GM18498 (cell line): ENCODE results near the gene NEDD4.
"Not testable (repeated sequence)": the region's sequence is repeated elsewhere in the genome, so short reads cannot be mapped to it uniquely, and the experiment has no call there.

ENCODE experiments used
- ATAC-seq: cut with Tn5 transposase; IDR thresholded peaks from one replicate; pipeline ENCODE4 v1.9.1; 2021; ENCODE audit warnings: mild to moderate bottlenecking, moderate library complexity; ENCODE audit not compliant: unreplicated experiment

Gene NEDD4

DNA sequence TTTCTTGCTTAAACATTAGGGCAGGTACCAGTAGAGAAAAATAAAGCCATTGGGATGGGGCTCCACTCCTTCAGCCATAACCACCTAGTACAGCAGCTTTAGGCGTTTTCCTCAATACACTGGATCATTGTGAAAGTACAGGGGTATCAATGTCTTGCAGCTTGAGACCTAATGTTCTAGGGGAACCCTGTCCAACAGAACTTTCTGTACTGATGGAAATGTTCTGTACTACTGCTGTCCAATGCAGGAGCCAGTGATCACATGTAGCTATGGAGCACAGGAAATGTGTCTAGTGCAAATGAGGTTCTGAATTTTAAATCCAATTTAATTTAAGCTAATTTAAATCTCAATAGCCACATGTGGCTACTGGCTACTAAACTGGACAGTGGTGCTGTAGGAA, 93.9 kb downstream of the NEDD4 start:
- ATAC-seq, result no peak

DNA sequence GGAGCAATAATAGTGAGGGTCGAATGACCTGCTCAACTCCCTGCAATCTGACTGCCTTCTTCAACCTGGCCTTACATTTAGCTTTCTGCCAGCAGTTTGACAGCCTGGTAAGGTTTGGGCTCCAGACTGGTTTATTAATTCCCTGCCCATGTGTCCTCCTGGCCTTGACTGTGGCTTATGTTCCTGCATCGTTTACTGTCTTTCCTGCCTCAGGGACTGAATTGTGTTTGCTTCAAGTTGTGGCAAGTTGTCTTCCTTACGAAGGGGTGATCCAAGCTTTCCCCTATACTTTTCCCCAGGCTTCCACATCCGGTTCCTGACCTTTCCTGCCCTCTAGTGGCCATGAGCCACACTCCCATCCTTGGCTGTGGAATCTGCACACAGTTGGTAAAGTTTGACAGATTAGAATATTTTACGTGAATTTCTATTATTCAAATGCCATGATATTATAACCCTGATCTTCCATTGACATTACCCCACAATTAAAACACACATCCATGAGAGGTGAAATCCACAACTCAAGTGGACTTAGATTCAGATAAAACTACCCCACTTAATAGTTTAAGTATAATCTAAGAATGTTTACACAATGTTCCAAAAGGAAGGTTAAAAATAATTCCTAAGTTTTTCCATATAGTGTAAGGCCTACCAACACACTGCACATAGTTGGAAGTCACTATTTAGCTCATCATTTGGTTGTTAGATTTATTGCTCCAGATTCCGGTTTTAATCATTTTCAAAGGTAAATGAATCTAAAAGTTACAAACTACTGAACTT, 95.7 kb downstream of the NEDD4 start:
- ATAC-seq, result no peak

DNA sequence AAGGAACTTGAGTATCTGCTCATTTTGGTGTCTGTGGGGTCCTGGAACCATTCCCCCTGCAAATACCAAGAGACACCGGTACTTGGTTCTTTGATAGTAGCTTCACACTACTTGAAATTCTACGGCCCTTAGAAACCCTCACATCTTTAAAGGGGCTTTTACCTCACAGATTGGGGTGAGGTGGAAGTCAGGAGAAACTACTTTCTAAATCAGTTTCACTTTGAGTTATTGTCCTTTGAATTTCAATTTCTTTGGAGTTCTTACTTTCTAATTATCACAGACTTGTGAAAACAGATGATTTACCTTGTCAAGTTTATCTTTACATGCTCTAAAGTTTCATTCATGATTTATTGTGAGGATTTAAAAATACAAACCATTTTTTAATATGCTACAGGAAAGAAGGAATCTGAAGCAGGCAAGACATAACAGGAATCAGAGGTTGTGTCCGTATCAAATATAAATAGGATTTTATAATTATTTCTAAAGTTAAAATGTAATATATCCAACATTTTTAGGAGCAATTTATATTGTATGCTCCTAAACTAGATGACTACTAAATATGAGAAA, 98.9 kb downstream of the NEDD4 start:
- ATAC-seq, result no peak

DNA sequence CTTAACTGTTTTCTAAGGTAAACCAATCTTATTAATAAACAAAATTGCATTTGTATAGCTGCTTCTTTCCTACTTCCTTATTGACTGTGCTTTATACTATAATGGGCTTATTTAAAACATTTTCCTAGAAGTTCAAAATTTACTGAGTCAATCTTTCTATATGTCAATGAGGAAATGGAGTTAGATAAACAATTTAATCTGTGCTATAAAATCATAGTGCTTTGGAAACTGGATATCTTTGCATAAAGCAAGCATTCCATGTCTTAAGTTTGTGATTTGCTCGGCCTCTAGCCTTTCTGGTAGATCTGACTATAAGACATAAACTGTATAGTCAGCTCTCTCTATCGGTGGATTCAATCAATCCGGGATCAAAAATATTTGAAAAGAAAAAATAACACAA, 99.6 kb downstream of the NEDD4 start:
- no peak for ATAC-seq

DNA sequence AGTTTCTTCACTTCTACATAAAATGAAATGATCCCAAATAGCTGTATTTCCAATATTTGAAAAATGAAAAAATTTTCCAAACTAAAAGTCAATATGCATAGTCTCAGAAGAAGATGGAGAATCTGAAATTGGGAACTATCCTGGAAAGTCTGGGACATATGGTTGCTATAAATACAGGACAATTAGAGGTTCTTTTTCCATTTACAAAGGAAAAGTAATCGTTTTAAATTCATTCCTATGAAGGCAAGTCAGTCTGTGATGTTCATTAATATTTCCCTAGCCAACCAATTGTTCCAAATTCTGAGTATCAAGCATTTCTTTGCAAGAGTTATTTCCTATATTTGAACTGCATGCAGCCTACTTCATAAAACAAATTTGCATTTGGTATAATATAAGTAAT, 102.2 kb downstream of the NEDD4 start:
- no peak for ATAC-seq

DNA sequence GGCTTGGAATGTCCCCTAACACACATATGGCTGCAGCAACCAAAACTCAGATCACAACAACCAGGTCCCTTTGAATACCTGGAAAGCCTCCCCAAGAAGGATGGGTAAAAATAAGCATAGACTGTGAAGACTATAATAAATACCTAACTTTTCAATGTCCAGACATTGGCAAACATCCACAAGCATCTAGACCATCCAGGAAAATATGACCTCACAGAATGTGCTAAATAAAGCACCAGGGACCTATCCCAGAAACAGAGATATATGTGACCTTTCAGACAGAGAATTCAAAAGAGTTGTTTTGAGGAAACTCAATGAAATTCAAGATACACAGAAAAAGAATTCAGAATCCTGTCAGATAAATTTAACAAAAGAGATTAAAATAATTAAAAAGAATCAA, 109.2 kb downstream of the NEDD4 start:
- no peak for ATAC-seq

DNA sequence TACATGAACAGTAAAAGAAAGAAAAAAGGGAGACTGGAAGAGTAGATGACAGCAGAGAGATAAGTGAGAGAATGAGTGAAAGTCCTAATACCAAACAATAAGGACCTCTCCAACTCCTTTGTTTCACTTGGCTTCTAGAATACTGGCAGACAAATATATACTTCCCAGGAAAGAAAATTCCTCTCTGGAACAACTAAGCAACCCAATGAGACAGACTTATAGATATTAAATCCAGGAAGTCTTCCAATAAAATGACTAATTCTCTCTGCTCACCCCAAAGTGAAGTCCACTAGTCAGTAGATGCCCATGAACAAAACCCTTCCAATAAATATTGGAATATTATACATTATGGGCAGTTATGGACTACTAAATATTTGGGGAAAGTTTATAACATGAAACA, 114.2 kb downstream of the NEDD4 start:
- no peak for ATAC-seq

DNA sequence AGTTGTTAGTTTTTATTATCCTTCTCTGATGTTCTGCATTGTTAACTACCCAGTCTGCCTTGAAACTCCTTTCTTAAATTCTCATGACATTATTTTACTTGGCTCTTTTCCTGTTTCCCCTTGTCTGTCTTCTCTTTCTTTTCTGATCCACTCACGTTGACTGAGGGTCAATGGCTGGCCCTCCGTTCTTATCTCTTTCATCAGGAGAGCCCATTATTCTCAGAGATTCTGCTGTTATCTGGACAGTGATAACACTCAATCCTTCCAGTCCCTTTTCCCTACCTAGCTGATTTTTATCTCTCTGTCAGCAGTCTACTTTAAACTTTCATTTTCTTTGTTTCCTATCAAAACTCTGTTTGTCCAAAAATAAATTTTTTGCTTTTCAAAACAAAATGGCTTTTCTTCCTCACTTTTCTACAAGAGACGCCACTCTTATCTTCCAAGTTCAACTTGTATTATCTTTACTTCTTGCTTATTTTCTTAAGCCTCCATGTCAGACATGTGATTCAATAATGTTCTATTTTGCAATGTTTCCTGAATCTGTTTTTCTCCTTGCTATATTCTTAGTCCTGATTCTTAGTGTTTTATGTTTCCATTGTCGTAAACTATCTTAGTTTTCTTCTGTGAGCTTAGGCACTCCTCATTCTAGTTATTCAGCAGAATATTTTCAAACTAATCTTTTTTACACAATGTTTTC, 120.2 kb downstream of the NEDD4 start:
- no peak for ATAC-seq

DNA sequence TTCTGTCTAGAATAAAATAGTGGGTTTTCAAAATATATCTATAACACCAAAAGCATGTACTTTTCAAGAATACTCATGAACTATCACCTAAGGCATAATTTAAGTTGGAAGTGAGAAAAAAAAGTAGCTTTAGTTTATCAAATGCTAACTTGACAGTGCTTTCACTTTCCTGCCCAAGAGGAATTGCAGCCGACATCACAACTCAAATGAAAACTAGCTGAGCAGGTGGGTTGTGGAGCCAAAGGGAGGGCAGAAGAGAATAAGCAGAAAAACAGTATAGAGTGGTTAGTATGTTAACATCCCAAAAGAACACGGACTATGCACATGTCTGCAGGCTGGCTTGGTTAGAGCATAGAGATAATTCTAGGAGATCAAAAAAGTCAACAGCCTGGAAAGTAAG, 120.9 kb downstream of the NEDD4 start:
- no peak for ATAC-seq

DNA sequence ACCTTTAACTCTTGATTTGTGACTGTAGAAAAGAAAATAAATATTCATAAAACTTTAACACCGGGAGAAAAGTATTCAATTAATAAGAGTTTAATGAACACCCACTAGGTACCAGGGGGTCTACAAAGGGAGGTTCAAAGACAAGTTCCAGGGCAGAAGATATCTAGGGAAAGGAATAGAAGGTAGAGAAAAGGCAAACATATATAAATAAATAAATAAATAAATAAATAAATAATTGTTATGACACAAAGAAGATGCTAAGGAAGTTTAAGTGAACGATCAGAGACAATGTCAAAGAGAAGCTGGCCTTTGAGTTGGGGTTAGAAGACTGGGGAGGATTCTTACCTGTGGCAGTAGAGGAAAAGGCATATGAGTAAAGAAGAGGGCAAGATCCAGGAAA, 123.8 kb downstream of the NEDD4 start:
- no peak for ATAC-seq

DNA sequence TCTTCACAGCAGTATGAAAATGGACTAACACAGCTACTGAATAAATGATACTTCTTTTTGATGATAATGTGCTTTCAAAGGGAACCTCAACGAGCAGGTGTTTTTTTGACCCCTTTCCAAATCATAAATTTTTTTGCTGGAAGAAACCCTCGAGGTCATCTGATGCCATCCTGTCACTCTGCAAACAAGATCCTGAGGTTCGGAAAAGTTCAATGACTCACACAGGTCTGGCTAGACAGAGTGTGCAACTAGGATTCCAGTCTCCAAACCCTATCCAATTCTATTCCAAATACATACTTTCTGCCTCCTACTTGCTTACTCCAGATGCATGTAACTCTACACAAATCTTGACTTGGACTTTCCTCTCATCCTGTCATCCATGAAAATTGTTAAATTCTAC, 124.7 kb downstream of the NEDD4 start:
- no peak for ATAC-seq

DNA sequence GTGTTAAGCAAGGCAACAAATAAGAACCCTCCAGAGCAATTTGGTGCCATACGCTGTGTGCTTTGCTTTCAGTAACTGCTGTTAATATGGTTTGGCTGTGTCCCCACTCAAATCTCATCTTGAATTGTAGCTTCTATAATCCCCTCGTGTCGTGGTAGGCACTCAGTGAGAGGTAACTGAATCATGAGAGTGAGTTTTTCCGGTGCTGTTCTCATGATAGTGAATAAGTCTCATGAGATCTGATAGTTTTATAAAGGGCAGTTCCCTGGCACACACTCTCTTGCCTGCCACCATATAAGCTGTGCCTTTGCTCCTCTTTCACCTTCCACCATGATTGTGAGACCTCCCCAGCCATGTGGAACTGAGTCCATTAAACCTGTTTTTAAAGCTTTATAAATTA, 125.1 kb downstream of the NEDD4 start:
- ATAC-seq, result not testable (repeated sequence)

DNA sequence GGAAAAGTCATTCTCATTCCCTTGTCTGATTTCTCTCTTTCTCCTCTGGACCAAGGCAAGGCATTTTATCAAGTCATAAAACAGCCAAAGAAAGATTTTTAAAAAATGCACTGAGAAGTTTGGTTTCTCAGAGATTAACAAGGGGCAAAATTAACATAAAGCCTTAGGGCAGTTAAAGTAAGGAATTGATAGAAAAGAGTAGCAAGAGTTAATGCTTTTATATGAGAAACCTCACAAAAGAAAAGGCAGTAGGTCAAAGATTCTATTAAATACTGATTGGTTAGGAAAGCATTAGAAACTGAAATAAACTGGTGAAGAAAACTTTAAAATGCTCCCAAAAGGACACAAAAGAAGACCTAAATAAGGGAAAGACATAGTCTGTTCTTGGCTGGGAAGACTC, 129.5 kb downstream of the NEDD4 start:
- no peak for ATAC-seq

DNA sequence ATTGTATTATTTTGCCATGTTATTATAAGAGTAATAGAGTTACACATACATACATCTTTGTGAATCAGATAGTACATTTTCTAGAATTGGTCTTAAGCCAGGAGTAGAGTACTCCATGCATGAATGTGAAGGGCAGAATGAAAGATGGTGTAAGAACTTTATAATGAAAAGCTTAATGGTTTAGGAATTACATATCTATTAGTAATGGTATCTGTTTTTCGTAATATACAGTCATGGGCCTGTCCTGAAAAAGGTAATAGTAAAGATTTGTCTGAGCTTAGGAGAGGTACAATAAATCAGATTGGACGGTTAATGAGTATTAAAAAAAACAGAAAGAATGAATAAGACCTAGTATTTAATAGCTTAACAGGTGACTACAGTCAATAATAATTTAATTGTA, 132.3 kb downstream of the NEDD4 start:
- ATAC-seq, result no peak

DNA sequence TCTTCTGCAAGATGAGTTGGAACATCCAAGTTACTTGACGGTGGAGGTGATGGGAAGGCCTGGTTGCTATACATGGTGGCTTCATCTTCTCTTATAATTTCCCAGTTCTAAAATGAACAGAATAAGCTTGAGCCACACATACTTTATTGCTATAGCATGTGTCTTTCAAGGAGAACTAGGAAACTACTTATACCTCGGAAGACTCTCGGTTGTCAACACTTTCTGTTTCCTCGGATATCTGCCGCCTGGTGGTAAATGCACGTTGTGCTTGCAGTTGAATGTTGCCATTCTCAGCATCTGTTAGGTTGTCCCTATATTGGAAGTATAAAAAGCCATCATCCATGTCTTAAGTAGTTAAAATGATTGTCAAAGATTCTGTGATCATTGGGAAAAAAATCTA, 132.9 kb downstream of the NEDD4 start:
- ATAC-seq, result no peak

DNA sequence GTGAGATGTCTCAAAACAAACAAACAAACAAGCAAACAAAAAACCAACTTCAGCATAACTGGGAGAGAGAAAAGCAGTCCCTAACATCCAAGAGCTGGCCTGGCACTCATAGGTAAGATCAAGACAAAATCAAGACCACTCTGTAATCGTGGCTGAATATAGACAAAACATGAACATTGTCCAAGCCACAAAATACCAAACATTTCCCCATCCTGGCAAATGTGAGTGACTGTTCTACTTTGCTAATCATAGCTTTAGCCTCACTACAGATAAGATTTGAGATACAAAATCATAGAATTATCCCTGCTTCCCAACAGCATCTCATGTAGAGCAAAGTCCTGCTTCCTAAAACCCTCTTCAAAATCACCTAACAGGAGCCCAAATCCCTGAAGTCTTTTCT, 133.7 kb downstream of the NEDD4 start:
- no peak for ATAC-seq

DNA sequence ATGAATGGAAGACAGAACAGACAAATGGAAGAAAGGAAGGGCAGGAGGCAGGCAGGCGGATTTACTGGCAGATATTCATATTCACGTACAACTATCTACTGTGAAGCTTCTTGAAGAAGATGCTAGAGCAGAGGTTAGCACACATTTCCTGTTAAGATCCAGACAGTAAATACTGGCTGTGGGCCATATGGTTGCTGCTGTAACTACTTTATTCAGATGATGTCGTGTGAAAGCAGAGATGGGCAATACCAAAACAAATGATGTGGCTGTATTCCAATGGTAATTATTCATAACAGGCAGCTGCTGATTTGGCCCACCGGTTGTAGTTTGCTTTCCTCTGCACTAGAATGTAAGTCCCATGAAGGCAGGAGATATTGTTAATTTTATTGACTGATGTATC, 134.8 kb downstream of the NEDD4 start:
- ATAC-seq, result no peak

DNA sequence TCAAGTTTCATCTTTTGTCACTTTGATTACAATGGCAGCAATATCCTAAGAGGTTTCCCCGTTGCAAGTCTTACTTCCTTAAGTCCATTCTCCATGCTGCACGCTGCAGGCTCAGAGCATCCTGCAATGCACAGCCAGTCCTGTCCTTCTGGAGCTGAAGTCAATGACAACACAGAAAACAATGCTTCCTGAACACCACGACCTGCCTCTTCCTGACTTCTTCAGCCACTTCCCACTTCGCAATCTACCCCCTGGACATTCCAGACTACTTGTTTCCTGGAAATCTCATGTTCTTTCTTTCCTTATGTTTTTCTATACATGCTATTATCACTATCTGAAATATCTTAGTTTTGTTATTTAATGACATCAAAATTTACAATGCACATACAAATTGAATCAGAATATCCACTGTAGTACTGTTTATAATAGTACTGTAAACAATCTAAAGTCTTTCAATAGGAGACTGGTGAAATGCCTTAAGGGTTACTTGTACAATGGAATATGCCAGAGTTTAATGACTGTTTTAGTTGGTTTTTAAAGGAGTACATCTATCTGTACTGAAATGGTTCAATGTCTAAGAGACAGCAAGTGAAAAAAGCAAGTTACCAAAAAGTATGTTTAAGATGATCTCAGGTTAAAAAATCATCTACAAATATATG, 136.8 kb downstream of the NEDD4 start:
- ATAC-seq, result no peak

DNA sequence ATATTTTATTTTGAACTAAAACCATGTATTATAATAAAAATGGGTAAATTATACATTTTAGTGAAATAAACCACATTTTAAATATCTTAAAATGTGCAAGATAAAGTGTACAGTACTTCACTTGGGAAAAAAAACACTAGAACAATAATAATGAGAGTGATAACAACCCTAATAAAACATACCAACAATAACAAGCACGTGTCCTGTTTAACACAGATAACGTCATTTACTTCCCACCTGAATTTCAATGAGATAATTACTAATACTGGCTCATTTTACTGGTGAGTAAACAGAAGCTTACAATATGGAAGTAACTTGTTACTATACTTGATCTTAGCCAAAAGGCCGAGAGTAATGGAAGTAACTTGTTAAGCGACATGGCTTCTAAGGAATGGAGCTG, 140.3 kb downstream of the NEDD4 start:
- ATAC-seq, result no peak

DNA sequence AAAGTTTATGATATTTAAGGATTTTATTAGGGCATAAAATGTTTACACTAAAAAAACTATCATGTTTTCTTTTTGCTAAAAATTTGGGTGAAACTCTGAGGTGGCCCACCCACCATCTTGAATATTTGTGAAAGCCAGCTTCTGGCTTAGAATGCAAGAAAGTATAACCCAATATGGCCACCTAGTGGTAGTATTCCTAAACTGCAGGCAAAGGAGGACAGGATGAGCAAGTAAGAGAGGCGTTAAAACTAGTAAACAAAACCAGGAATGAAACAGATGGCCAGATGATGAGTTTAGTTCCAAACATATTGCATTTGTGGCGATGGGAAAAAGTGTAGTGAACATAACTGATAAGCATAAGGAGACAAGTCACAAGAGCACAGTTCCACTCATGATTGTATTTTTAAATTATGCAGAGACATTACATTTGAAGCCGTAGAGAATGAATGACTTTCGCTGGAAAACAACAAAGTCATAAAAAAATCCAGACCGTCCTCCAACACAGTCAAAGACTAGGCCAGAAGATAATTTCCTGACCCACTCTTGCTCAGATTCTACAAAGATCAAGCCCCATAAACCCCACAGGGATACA, 147.2 kb downstream of the NEDD4 start:
- ATAC-seq, result no peak

DNA sequence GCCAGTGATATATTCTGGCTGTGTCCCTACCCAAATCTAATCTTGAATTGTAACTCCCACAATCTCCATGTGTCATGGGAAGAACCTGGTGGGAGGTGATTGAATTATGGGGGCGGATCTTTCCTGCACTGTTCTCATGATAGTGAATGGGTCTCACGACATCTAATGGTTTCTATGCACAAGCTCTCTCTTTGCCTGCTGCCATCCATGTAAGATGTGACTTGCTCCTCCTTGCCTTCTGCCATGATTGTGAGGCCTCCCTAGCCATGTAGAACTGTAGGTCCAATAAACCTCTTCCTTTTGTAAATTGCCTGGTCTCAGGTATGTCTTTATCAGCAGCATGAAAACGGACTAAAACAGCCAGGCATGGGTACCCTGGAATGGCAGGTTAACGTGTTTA, 150.5 kb downstream of the NEDD4 start:
- ATAC-seq, result not testable (repeated sequence)
